Stimulated activated CD8-positive, alpha-beta memory T cell treated with anti-CD3 and anti-CD28 coated beads, Interleukin-12 subunit alpha, Interleukin-12 subunit beta, amount 100 ng/mL, for 4 hours (primary cell): ENCODE measurements around the gene NDUFA8.
A peak's percentile ranks its signal among the peaks of the same experiment; 100 is the strongest.

ENCODE experiments used
- DNase-seq: peaks from one replicate; pipeline ENCODE4 v3.0.0-alpha.2; 2020; ENCODE audit warnings: low read depth

NDUFA8 gene

GRCh38 chr9:122135529-122135859 is 24.1 kb downstream of the NDUFA8 start:
- DNase-seq, result no peak

GRCh38 chr9:122134822-122135528 is 24.6 kb downstream of the NDUFA8 start:
- DNase-seq, result no peak

- DNase-seq, result no peak
Observed at GRCh38 chr9:122133984-122134535, 25.5 kb downstream of the NDUFA8 start.

- DNase-seq, result no peak
Observed at GRCh38 chr9:122133263-122133983, 26.2 kb downstream of the NDUFA8 start.

GRCh38 chr9:122132539-122132938 is 27.0 kb downstream of the NDUFA8 start:
- DNase-seq, result no peak

GRCh38 chr9:122131401-122132001 is 28.1 kb downstream of the NDUFA8 start:
- no peak for DNase-seq

- no peak for DNase-seq
Observed at GRCh38 chr9:122130837-122131236, 28.7 kb downstream of the NDUFA8 start.

- no peak for DNase-seq
Observed at GRCh38 chr9:122129969-122130368, 29.6 kb downstream of the NDUFA8 start.

GRCh38 chr9:122128969-122129343 is 30.6 kb downstream of the NDUFA8 start:
- DNase-seq, result no peak

- DNase-seq, result no peak
Observed at GRCh38 chr9:122128007-122128968, 31.3 kb downstream of the NDUFA8 start.

GRCh38 chr9:122127396-122127798 is 32.2 kb downstream of the NDUFA8 start:
- DNase-seq, result no peak

- no peak for DNase-seq
Observed at GRCh38 chr9:122126331-122127261, 33.0 kb downstream of the NDUFA8 start.

GRCh38 chr9:122125509-122126330 is 33.9 kb downstream of the NDUFA8 start:
- DNase-seq, result no peak

GRCh38 chr9:122125158-122125508 is 34.4 kb downstream of the NDUFA8 start:
- DNase-seq, result peak; percentile 59

- DNase-seq, result no peak
Observed at GRCh38 chr9:122124528-122124927, 35.1 kb downstream of the NDUFA8 start.

GRCh38 chr9:122124048-122124447 is 35.5 kb downstream of the NDUFA8 start:
- DNase-seq, result no peak

GRCh38 chr9:122122903-122123632 is 36.5 kb downstream of the NDUFA8 start:
- peak; percentile 43 for DNase-seq

- no peak for DNase-seq
Observed at GRCh38 chr9:122122468-122122867, 37.1 kb downstream of the NDUFA8 start.

GRCh38 chr9:122121931-122122330 is 37.6 kb downstream of the NDUFA8 start:
- DNase-seq, result no peak
